Astrocyte of the hippocampus (primary cell): Measurements from ENCODE around the gene GGT5.
"Not testable (repeated sequence)": the region's sequence is repeated elsewhere in the genome, so short reads cannot be mapped to it uniquely, and the experiment has no call there.

ENCODE experiments used
- DNase-seq: peaks from one replicate; pipeline ENCODE4 v3.0.0; 2011; ENCODE audit warnings: low read depth, low spot score

The GGT5 gene

DNA sequence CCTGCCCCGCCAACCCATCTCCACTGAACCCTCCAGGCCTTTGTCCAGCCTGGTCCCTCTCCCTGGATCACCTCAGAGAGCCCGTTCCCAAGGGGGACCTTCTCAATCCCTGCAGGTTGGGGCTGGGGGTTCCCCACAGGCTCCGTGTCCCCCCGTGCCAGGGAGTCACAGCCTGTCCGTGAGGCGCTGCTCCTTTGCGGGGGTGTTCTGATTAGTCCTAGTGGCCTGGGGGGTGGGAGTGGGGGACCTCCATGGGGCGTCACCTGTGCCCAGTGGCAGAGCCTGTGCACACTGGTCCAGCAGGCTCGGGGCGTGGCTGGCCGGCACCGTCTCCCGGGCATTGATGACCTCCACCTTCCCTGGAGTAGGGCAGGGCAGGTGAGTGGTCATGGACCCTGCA, 11.6 kb downstream of the GGT5 start:
- no peak for DNase-seq

DNA sequence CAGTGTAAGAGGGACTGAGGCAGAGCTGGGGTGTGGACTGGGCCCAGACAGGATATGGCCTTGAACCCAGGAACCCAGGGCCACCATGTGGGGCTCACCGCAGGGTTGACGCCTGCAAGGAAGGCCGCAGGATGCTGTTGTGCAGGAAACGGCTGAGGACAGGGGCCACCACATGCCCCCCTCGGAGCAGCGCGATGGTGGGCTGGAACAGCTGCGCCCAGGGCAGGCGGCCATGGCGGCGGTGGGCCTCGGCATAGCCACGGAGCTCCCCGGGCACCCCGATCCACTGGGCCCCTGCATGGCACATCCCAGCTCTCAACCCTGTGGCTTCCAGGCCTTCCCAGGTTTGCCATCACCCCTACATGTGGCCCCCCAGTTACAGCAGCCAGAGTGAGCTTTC, 12.2 kb downstream of the GGT5 start:
- no peak for DNase-seq

DNA sequence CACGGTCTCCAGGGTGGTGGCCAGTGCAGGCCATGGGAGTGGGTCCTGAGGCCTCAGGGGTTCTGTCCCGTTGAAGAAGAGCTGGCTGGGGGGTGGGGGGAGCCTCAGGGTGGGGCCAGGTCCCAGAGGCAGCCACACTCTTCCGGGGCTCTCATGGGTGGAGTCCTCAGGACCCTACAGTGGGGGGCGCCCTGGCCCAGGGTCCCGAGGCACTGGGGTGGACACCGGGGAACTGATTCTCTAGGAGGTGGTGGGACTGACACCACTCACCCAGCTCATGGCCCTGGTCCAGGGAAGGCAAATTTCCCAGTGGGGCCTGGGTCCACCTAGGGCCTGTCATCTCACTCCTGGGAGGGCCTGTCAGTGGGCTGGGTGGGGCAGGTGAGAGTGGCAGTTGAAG, 12.8 kb downstream of the GGT5 start:
- DNase-seq = no peak

DNA sequence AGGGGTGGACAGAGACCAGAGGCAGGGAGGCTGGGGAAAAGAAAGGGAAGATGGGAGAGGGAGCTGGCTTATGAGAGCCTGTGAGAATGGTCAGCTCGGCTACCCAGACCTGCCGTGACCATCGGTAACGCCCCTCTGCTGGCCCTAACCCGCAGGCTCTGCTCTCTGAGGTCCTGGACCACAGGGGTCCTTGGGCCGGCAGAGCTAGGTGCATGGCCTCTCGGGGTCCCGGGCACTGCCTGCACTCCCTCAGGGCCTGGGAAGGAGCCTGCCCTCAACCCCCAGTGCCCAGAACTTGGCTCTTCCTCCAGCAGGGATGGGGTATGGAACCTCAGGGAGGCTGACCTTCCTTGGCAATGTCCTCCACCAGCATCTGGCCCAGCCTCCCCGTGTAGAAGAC, 13.2 kb downstream of the GGT5 start:
- no peak for DNase-seq

DNA sequence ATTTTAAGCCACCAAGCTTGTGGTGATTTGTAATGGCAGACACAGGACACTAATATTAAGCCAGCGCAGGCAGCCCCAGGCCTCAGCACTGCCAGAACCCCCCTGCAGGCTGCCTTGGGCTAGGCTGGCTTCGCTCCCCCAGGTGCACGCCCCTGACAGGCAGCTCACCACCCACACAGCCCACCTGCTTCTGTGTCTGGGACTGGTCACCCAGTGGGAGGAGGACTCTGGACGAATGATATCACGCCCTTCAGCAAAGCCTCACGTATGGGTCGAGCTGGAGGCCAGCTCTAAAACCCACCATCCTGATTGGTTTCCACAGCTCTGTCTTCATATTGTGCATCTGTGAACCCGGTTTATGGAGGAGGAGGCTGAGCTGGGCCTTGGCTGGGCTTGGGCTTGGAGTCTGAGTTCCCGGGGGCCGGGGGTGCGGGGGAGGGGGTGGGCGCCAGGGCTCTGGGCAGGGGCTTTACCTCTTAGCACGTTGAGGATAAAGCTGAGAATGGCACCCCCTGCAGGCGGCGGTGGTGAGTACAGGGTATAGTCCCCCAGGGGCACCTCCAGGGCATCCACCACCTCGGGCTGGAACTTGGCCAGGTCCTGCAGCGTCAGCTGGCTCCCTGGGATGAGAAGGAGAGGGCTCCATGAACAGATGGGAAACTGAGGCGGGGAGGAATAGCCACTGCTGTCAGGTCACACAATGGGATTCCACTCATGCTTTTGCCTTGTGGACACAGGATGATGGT, 13.8 kb downstream of the GGT5 start:
- no peak for DNase-seq

DNA sequence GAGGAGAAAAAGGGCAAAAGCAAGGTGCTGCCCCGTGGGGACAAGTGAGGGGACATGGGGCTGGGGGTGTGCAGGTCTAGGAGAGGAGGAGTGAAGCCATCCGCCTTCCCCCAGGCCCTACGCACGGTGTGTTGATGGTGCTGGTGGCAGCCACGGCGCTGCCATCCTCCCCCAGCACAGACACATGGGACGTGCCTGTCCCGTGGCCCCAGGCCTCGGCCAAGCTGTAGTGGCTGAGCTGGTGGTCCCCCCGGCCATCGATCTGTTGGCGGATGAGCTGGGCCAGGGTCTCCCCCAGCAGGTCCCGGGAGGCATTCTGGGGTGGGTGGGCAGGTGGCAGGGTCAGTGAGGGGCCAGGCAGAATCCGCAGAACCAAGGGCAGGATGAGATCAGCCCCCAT, 18.9 kb downstream of the GGT5 start:
- no peak for DNase-seq

DNA sequence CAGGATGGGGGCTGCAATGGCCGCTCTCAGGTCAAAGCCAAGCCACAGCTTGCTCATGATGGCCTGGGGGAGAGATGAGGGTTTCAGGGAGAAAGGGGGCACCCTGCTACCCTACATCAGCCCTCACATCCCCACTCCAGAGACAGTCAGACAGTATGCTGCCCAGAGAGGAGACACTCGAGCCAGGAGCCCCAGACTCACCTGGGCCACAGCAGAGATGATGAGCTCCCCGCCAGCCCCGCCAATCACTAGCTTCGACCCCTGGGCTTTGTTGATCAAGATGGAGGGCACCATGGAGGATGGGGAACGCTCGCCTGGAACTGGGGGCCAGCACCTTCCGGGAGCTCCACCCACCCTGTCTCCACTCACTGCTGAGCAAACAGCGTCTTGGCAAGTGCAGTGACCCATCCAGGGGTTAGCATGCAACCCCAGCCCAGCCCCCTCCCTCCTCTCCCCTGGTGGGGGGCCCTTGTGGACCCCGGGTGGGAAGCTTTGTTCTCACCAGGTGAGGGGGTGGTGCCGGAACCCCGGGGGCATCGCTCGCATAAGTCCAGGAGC, 19.8 kb downstream of the GGT5 start:
- DNase-seq = no peak

DNA sequence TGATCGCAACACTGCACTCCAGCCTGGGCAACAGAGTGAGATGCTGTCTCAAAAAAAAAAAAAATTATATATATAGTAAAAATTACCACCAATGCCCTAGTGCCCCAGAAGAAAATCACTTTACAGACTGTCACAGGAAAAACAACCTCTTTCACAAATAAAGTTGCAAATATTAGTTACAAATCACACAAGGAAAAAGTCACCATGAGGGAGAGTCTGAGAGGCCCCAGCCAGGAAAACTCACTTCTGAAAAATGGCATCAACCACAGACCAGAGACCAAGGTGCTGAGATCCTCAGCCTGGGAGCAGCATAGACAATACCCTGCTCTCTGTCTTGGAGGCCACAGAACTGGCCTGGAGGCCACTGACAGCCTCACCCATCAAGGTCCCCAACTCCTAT, 20.4 kb downstream of the GGT5 start:
- no peak for DNase-seq

DNA sequence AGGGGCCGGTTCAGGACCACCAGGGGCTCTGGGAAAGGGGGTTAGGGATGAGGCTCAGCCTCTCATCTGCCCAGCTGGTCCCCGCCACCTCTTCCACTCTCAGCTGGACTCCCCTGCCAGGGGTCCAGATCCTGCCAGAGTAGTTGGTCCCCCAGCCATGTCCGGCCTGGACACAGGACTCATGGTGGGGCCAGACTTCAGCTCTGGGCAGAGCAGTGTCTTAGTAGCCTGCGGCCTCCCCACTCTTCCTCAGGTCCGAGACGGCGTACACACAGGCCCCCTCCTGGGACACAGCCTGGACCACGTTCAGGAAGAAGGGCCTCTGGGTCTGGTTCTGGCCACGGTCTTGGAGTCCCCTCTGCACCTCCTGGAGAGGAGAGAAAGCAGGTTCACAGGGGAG, 25.1 kb downstream of the GGT5 start:
- DNase-seq = no peak

DNA sequence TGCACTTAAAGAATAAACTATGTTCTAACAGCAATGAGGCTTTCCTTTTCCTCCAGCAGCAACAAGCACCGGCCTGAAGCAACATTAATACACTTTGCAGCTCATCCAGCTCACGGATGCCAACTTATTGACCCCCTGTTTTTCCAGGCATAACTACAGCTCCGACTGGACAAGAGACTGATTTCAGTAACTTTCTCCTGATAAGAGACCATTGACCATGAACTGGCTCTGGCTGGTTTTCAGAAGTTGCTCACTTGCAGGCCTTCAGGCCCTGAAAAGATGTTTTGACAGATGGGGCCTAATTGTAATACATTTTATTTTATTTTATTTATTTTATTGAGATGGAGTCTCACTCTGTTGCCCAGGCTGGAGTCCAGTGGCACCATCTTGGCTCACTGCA, 27.5 kb downstream of the GGT5 start:
- no peak for DNase-seq

DNA sequence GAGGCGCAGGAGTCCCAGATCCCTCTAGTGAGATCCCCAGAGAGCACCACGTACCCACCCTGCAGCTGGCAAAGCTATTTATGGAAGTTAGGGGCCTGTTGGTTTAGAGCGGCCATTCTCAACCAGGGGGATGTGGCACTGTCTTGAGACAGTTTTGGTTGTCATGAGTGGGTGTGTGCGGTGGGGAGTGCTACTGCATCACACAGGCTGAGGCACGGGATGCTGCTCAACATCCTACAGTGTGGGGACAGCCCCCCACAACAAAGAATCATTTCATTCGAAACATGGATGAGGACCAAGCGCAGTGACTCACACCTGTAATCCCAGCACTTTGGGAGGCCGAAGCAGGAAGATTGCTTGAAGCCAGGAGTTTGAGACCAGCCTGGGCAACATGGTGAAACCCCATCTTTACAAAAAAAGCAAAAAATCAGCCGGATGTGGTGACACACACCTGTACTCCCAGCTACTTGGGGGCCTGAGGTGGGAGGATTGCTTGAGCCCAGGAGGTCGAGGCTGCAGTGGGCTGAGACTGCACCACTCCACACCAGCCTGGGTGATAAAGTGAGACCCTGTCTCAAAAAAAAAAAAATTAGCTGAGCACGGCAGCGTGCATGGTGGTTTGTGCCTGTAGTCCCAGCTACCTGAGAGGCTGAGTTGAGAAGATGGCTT, 28.2 kb downstream of the GGT5 start:
- DNase-seq = no peak

DNA sequence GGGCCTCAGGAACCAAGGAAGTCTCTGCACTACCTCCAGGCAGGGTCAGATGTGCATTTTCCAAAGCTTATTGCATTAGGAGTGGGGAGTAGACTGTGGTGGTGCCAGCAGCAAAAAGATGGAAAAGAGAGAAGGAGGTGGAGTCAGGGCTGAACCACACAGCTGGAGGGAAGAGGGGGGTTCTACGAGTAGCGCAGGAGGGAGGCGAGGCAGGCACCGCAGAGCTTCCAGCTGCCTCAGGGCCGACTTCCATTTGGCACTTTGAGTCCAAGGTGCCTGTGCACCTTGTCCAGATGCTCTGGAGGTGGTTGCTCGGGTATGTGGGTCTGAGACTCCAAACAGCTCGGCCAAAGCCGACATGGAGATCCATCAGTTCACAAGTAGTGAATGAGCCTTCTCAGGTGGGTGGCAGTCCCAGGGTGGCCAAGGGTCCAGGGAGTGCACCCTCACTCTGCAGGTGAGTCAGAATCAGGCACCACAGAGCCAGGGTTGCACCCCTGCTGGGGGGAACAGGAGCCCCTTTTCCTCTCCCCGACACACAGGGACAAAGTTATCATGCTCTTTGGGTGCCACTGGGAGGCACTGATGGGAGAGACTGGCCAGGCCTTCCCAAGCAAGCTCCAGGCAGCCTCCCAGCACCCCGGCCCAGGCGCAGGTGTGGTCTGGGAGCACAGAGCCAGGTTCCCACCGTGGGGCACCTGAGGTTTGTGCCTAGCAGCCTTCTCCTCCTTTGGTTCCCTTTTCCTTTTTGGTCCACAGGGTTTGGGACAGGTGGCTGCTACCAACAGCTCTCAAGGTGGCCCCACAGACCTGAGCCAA, 30.2 kb downstream of the GGT5 start:
- DNase-seq = no peak

DNA sequence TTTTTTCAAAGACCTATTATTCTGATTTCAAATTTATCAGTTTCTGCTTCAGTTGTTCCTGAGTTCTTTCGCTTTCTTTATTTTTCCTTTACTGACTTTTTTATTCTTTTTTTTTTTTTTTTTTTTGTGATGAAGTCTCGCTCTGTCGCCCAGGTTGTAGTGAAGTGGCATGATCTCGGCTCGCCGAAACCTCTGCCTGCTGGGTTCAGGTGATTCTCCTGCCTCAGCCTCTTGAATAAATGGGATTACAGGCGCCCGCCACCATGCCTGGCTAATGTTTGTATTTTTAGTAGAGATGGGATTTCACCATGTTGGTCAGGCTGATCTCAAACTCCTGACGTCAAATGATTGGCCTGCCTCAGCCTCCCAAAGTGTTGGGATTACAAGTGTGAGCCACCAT, 31.8 kb downstream of the GGT5 start:
- DNase-seq = not testable (repeated sequence)

DNA sequence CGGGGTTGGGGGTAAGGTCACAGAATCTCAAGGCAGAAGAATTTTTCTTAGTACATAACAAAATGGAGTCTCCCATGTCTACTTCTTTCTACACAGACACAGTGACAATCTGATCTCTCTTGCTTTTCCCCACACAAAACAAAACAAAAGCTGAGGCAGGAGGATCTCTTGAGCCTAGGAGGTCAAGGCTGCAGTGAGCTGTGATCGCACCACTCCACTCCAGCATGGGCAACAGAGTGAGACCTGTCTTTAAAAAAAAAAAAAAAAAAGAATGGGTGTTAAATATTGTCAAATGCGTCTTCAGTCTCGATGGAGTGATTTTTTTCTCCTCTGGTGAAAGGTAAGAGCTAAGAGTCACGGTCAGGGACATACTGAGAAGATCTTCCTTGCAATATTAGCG, 33.2 kb downstream of the GGT5 start:
- not testable (repeated sequence) for DNase-seq

DNA sequence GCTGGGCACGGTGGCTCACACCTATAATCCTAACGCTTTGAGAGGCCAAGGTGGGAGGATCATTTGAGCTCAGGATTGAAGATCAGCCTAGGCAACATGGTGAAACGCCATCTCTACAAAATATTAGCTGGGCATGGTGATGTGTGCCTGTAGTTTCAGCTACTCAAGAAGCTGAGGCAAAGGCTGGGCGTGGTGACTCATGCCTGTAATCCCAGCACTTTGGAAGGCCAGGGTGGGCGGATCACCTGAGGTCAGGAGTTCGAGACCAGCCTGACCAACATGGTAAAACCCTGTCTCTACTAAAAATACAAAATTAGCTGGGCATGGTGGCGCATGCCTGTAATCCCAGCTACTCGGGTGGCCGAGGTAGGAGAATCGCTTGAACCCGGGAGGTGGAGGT, 34.5 kb downstream of the GGT5 start:
- not testable (repeated sequence) for DNase-seq

DNA sequence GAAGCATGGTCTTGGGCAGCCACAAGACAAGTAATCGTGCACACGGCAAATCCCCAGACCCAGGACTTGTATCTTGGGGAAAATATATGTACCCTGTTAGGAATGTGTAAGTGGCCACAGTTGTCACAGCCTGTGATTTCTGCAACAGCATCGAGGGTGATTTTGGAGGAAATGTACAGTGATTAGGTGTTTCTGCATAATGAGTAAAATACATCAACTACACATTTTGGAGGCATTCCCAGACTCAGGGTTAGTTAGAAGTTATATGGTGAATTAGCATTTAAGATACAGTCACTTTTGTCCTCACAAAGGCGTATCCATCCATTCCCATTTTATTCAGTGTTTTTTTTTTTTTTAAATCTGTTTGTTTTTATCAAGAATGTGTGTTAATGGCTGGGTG, 35.2 kb downstream of the GGT5 start:
- peak; percentile 31 for DNase-seq

DNA sequence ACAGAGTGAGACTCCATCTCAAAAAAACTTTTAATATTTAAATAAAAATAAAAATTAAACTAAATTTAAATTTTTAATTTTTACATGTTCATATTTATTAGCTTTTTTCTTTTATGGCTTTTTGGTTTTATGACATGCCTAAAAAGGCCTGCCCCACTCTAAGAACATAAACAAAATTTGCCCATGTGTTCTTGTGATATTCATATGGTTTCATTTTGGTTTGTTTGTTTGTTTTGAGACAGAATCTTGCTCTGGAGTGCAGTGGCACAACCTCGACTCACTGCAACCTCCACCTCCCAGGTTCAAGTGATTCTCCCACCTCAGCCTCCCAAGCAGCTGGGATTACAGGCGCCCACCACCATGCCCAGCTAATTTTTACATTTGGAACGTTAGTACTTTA, 35.9 kb downstream of the GGT5 start:
- DNase-seq = no peak

DNA sequence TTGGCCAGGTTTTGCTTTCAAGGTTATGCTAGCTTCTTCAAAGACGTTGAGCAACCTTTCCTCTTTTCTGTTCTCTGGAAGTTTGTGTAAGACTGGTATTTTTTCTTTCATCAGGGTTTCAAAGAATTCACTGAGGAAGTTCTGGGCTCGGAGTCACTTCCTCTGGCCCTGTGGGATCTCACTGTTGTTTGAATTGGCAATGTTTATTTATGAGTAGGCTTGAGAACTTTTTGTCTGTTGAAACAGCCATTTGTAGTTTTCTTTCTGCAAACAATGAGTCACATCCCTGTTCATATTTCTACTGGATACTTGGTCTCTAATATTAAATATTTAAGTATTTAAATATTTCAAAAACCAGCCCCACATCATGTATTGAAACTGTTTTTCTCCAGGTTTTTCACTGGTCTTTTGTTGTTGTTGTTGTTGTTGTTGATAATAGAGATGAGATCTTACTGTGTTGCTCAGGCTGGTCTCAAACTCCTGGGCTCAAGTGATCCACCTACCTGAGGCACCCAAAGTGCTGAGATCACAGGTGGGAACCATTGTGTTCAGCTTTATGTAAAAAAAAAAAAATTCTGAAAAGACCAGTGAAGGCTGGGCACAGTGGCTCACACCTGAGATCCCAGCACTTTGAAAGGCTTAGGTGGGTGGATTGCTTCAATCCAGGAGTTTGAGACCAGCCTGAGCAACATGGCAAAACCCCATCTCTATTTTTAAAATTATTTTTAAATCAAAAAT, 36.7 kb downstream of the GGT5 start:
- peak; percentile 93 for DNase-seq

DNA sequence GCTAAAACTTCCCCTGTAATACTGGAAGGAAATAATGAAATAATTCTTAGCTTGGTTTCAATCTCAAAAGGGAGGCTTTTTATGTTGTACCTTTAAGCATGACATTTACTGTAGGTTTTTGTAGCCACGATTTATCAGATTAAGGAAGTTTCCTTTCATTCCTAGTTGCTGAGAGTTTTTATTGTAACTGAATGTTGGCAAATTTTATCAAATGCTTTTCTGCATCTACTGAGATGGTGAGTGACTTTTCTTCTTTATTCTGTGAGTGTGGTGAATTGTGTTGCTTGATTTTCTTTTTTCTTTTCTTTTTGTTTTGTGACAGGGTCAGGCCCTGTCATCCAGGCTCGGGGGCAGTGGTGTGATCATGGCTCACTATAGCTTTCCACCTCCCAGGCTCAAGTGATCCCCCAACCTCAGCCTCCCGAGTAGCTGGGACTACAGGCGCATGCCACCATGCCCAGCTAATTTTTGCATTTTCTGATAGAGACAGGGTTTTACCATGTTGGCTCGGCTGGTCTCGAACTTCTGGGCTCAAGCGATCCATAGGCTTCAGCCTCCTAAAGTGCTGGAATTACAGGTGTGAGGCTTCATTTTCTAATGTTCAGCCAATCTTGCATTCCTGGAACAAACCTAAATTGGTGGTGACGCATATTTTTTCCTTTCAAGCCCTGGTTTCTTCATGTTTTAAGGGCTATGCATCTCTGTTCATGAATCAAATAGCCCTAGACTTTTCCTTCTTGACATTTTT, 37.4 kb downstream of the GGT5 start:
- DNase-seq = peak; percentile 21

DNA sequence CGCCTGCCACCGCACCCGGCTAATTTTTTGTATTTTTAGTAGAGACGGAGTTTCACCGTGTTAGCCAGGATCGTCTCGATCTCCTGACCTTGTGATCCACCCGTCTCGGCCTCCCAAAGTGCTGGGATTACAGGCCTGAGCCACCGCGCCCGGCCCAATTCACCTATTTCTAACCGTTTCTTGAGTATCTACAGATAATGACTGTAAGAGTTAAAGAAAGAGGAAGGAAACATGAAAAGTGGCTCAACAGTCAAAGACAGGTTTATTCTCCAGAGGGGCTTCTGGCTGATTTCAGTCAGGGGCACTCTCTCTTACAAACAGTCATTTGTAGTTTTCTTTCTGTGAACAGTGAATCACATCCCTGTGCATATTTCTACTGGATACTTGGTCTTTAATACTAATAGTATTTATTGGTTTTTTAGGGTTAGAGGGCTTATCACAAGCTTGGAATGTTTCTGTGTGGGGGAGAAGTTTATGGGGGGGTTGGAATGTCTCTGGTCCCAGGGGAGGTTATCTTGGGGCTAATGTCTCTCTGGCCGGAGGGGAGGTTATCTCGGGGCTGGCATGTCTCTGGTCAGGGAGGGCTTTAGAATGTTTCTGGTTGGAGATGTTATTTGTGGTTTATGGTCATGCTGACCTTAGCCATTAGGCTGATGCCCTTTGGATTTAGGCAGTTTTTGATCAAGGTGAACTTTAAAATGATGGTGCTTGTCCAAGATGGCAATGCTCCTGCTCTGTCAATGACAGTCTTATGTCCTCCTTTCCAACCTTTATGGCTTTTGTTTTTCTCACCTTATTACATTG, 38.2 kb downstream of the GGT5 start:
- DNase-seq = peak; percentile 29
